ENCODE measurements around the gene XIRP1.
A peak's percentile ranks its signal among the peaks of the same experiment; 100 is the strongest.

XIRP1 gene

DNA sequence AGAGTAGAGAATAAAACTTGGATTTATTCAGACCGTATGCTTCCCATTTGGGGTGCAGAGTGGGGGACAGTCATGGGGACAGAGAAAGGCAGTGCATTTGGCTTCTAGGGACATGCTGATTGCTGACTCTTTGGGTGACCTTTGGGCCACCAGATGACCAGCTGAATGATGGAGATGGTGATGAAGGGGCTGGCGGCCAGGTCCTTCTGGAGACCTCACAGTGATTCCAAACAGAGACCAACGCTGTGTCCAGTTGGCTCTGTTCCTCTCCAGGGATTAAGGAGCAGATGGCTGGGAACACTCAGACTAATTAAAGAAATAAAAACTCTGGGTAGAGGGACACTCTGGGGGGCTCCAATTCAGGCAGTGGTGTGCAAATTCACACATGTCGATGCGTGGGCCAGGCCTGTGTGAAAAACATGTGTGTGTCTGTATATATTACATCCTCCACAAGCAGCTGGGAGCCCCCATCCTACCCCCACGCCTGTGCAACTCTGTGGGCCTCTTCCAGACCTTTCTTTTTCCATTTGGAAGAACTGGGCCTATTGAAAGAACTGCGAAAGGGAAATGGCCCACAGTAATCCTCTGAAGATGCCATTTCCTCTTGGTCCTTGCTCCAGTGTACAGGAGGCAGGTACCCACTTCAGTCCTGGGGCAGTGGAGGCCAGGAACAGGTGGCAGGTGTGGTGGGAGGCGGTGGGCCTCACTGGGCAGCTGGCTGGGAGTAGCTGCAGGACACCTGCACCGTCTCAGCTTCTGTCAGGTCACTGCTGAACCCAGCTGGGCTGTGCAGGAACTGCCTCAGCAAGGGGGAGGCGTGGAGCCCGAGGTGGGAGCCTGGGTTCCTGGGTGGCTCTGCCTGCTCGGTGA, 8.9 kb downstream of the XIRP1 start:
- no peak overlapping the region for H3K4me3 ChIP-seq (ENCODE audit: low read depth, low read length)
- no peak for DNase-seq (ENCODE audit: low read depth, low spot score)
- TF ChIP-seq, protein P1, sequence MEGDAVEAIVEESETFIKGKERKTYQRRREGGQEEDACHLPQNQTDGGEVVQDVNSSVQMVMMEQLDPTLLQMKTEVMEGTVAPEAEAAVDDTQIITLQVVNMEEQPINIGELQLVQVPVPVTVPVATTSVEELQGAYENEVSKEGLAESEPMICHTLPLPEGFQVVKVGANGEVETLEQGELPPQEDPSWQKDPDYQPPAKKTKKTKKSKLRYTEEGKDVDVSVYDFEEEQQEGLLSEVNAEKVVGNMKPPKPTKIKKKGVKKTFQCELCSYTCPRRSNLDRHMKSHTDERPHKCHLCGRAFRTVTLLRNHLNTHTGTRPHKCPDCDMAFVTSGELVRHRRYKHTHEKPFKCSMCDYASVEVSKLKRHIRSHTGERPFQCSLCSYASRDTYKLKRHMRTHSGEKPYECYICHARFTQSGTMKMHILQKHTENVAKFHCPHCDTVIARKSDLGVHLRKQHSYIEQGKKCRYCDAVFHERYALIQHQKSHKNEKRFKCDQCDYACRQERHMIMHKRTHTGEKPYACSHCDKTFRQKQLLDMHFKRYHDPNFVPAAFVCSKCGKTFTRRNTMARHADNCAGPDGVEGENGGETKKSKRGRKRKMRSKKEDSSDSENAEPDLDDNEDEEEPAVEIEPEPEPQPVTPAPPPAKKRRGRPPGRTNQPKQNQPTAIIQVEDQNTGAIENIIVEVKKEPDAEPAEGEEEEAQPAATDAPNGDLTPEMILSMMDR (IDR thresholded peaks at IDR 0.05; ENCODE audit: low read depth, low read length) = no peak
- in situ Hi-C loops (cut with HindIII; ENCODE audit: low sequenced_read_pairs) = no loop called here

DNA sequence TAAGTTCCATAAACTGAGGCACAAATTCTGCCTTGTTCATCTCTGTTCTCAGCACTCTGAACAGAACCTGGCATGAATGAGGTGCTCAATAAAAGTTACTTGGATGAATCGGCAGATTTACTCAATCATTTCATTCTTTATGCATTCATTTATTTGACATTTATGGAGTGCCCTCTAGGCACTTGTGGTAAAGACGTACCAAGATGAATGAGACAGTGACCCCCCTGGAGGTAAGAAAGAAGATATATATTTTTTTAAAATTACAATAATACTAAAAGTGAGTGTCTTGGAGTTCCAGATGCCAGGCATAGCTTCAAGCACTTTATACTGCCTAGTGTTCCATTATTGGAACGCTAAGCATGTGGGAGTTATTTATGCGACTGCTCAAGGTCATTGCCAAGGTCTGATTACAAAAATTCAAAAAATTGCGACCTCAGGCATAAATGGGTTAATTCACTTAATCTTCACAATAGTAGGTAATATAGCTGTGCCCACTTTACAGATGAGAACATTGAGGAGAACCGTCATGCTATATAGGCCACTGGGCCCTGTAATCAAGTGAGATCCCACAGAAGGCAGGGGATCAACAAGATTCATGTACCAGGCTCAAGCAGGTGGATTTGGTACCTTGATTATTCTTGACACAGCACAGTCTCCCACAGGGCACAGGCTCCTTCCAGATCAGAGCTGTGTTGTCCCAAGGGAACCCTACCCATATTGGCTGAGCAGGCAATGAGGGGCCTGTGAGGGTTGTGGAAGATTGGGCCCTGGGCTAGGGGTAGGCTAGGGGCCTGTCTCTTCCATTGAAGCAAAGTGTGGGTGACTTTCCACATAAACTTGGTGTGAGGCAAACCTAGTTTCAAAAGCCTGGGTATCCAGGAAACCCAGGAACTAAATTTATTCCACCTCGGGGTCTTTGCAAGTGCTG, 10.7 kb downstream of the XIRP1 start:
- in situ Hi-C loops (cut with HindIII; ENCODE audit: low sequenced_read_pairs) = no loop called here
- no peak overlapping the region for H3K4me3 ChIP-seq (ENCODE audit: low read depth, low read length)
- DNase-seq (ENCODE audit: low read depth, low spot score) = no peak
- TF ChIP-seq, protein P1 (IDR thresholded peaks at IDR 0.05; ENCODE audit: low read depth, low read length) = no peak

DNA sequence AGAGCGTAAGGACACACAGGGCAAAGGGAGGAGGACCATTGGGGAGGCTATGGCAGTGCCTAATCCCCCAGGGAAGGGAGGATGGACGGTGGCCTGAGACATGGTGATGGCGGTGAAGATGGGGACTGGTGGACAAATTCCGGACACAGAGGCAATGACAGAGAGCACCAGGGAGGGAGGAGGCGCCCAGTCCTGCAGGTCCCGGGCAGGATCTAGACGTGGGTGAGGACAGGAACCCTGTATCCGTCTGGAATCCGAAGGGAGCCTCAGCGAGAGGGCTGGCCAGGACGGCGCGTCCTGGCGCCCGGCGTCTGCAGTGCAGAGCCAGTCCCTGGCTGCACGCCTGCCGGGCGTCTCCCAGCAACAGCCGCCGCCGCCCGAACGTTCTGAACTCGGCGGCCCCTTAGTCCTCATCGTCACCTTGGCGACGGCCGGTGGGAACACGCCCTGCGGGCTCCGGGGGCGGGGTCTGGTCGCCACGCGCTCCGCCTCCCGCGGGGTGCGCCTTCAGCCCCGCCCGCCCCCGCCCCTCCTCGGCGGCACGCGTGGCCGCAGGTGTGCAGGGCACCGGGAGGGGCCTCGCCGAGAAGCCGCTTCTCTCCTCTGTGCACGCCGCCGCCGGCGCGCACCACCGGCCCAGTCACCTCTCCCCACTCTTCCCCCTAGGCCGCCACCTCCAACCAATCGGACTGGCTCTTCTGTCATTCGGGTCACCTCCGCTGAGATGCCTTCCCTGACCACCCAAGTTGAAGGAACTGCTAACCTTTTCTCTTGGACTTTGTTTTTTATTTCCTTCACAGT, 11.6 kb downstream of the XIRP1 start:
- in situ Hi-C loops (cut with HindIII; ENCODE audit: low sequenced_read_pairs) = no loop called here
- TF ChIP-seq, protein P1 (IDR thresholded peaks at IDR 0.05; ENCODE audit: low read depth, low read length) = peak; percentile 27
- peak; percentile 87 for DNase-seq (ENCODE audit: low read depth, low spot score)
- peak overlapping the region; percentile 38 for H3K4me3 ChIP-seq (ENCODE audit: low read depth, low read length)

DNA sequence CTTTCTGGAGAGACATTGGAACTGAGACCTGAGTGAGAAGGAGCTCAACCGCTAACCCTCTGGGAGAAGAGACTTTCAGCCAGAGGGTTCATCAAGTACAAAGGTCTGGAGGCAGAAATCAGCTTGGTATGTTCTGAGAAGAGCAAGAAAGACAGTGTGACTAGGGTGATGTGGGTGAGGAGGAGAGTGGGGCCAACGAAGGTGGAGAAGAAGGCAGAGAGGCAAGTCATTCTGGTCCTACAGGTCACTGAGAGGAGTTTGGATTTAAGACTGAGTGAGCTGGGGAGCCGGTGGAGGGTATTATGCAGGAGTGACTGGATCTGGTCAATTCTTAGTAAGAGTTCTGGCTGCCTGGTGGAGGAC, 12.2 kb downstream of the XIRP1 start:
- in situ Hi-C loops (cut with HindIII; ENCODE audit: low sequenced_read_pairs) = no loop called here
- H3K4me3 ChIP-seq (ENCODE audit: low read depth, low read length) = peak overlapping the region; percentile 38
- TF ChIP-seq, protein P1 (IDR thresholded peaks at IDR 0.05; ENCODE audit: low read depth, low read length) = no peak
- no peak for DNase-seq (ENCODE audit: low read depth, low spot score)

GRCh38 chr3:39178553-39178952, 13.8 kb downstream of the XIRP1 start:
- H3K4me3 ChIP-seq (ENCODE audit: low read depth, low read length) = no peak overlapping the region
- in situ Hi-C loops (cut with HindIII; ENCODE audit: low sequenced_read_pairs) = no loop called here
- peak; percentile 46 for DNase-seq (ENCODE audit: low read depth, low spot score)
- TF ChIP-seq, protein P1 (IDR thresholded peaks at IDR 0.05; ENCODE audit: low read depth, low read length) = no peak
